ENCODE results near the gene ABHD17A.

Gene ABHD17A

DNA sequence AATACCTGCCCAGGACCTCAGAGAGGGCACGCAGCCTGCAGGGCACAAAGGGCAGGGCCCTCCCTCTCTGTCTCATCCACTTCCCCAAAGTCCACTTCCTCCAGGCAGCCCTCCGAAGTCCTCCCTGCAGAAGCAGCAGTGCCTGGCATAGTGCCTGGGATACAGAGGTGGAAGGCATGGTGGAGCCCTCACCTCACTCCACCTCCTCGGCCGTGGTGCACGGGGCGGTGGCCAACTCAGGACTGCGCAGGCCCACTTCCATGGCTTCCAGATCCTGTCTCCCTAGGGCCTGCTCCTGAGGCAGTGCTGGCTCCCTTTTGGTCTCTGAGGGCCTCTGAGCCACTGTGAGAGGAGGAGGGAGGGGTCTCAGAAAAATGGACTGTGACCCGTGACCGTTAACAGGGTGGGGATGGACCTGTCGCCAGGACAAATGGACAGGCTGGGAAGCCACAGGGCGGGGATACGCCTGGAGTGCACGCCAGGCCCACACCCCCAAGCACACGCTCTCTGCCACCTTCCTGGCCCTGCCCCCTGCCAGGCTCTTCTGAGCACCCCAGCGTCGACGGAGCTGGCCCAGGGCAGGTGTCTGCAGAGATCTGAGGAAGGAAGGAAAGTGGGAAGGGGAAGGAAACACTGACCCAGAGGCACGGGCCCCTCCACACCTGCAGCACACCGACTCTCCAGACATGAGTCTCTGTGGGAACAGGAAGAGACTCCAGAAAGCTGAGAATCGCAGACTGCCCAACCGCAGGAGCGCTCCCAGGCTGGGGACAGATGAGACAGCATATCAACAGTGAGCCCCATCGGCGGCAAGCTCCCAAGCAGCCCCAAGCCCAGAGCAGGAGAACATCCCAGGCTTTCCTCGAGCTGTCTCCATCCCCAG is 45.4 kb downstream of the ABHD17A start:
- DNase-seq (ENCODE audit: low spot score): no peak

DNA sequence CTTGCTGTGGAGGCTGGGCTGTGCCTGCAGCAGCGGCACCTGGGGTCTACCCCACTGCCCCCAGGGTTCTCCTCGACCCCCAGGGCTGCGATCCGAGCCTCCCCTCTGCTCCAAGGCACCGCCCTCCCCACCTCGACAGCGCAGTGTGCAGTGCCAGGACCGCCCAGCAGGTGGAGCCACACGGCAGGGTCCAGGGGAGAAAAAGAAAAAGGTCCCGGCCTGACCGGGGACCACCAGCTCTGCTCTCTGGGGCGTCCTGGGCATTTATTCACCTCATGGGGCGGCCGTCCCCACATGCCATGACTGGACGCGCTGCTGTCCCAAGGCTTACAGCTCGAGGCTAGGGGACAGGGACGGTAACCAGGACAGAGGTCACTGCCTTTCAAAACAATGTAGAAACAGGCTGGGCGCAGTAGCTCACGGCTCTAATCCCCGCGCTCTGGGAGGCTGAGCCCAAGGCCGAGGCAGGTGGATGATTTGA is 47.6 kb downstream of the ABHD17A start:
- peak; percentile 75 for DNase-seq (ENCODE audit: low spot score)

DNA sequence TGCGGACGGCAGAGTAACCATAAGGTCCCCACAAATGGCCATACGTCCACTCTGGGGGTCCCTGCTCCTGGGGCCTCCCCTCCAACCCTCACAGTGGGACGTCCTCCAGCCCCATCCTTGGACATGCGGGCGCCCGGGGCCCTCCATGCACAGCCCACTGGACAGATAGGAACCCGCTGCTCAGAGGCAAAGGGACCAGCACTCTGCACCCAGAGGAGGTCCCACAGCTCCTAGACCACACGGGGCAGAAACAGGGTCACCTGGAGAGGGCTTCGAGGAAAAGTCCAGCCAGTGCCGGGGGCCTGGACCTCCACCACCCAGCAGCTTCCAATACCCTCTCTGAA is 48.1 kb downstream of the ABHD17A start:
- DNase-seq (ENCODE audit: low spot score): no peak

DNA sequence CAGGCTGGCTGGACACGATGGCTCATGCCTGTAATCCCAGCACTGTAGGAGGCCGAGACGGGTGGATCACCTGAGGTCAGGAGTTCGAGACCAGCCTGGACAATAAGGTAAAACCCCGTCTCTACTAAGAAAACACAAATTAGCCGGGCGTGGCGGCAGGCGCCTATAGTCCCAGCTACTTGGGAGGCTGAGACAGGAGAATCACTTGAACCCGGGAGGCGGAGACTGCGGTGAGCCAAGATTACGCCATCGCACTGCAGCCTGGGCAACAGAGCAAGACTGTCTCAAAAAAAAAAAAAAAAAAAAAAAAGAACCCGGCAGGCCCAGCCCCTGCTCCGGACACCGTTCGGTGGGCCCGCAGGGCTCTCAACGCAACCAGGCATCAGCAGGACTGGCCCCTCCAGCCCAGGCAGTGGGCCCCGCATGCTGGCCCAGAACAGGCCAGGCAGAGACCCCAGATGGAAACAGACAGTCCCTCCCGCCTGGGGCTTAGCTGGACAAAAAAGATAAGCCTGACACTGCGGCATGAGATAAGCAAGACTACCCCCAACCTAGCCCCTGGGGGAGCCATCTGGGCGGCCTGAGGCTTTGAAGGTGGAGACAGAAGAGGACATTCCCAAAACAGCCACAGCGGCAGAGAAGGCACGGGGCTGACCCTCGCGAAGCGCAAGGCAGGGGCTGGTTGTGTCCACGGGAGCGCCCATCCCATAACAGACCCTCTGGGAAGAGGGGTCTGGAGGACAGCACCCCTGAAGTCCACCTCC is 48.7 kb downstream of the ABHD17A start:
- DNase-seq (ENCODE audit: low spot score): peak; percentile 68

DNA sequence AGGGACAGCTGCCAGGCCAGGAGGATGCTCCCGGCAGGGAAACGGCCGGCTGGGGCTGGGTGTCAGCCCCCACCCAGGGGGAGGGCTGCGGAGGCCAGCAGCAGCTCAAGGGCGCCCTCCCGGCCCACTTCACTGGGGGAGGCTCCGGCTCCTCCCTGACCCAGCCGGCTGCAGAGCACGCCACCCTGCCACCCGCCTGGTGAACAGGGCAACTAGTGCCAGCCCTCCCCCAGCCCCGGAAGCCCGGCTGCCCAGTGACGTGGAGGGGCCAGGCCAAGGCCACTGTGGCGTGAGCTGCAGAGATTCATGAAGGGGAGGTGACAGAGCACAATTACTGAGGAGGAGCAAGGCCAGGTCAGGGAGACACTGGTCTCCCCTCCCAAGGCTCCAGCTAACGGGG is 51.8 kb downstream of the ABHD17A start:
- no peak for DNase-seq (ENCODE audit: low spot score)

DNA sequence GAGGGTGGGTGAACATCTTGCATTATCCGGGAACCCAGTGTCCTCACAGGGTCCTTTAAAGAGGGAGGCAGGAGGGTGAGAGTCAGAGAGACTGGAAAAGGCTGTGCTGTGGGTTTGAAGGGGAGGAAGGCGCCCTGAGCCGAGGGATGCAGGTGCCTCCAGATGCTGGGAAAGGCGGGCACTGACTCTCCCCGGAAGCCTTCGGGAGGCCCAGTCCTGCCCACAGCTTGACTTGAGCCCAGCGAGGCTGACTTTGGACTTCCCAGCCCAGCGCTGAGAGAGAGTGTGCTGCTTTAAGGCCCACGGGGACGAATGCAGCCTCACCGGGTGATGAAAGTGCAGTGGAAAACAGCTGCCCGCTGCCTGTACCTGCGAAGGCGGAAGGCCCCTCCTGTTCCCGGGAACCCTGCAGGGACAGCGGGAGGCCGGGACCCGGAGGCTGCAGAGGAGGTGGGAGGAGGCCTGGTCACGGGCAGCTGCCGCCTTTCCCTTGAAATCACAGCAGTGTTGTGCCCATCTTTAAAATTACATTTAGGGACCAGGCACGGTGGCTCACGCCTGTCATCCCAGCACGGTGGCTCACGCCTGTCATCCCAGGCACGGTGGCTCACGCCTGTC is 53.1 kb downstream of the ABHD17A start:
- no peak for DNase-seq (ENCODE audit: low spot score)

DNA sequence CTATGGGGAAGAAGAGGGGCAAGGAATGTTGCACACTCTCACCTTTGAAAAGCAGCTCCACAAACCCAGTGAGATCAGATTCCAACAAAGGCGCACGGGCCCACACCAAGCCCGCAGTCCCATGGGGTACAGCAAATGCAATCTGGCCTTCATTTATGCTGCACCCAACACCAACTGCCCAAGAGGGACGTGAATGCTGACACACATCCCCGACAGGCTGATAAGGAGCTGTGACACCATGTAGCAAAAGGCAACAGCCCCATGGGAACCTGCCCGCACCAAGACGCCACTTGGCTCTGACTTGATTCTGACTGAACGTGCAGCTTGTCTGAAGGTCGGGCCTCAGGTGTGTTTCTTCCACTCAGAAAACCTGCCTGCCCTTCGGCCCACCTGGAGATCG is 54.3 kb downstream of the ABHD17A start:
- no peak for DNase-seq (ENCODE audit: low spot score)

DNA sequence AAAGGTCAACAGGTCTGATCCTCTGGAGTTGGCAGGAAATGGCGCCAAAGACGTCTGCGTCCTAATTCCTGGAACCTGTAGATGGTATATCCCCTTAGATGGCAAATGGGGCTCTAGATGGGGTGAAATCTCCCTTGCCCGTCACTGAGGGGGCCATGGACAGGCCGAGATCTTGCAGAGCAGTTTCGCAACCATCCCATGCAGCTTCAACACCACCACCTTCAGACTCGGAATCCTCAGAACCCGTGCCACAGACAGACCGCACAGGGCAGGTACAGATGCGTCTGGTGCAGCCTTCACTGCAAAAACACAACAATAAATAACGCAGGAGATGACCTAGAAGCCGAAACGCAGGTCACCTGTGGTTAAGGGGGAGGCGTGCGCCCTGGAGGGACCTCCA is 54.7 kb downstream of the ABHD17A start:
- DNase-seq (ENCODE audit: low spot score): no peak

DNA sequence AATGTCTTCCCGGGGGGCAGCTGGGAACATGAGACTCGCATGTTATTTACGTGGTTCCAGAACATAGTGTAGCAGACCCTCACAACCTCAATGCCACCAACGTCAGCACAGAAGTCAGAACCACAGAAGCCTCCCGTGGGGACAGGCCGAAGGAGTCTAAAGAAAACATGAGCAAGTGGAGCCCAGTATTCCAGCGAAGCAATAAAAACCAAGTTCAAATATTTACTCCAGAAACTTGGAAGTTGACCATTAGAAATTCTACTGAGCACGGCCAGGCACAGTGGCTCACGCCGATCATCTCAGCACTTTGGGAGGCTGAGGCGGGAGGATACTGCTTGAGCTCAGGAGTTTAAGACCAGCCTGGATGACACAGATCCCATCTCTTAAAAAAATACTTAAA is 55.3 kb downstream of the ABHD17A start:
- no peak for DNase-seq (ENCODE audit: low spot score)

DNA sequence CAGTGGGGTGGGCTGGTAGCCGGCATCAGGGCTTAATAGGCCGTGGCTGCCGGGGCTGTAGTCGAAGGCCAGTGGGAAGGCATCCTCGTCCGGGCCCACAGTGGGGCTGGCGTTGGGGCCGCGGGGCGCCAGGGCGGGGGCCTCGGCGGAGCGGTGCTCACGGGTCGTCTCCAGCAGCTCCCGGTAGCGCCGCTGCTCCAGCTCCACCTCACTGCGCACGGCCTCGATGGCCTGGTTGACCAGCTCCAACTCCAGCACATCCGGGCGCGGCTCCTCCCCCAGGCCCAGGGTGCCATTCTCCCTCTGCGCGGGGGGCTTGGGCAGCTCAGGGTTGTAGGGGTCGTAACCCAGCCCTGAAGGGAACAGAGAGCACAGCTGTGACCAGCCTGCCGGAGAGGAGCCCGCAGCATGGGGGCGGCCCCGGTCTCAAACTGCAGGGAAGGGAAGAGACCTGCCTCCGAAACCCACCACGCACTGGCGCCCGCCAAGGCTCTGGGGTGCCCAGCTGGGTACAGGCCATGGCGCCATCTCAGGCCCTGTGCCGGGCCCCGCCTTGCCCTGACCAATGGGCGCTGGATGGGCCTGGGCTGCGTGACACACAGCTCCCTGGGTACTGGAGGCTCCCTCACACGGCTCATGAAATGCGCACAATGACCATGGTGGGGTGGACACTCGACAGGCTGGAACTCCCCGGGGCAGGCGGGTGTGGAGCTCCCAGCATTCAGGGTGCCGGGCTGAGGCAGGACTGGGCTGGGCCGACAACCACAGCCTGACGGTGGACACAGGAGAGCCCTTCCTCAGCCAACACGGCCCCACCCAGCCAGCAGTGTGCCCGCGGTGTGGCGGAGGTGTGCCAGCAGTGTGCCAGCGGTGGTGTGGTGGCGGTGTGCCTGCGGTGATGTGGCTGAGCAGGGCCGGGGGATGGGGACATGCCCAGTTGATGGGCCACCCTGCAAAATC is 56.7 kb downstream of the ABHD17A start:
- no peak for DNase-seq (ENCODE audit: low spot score)

DNA sequence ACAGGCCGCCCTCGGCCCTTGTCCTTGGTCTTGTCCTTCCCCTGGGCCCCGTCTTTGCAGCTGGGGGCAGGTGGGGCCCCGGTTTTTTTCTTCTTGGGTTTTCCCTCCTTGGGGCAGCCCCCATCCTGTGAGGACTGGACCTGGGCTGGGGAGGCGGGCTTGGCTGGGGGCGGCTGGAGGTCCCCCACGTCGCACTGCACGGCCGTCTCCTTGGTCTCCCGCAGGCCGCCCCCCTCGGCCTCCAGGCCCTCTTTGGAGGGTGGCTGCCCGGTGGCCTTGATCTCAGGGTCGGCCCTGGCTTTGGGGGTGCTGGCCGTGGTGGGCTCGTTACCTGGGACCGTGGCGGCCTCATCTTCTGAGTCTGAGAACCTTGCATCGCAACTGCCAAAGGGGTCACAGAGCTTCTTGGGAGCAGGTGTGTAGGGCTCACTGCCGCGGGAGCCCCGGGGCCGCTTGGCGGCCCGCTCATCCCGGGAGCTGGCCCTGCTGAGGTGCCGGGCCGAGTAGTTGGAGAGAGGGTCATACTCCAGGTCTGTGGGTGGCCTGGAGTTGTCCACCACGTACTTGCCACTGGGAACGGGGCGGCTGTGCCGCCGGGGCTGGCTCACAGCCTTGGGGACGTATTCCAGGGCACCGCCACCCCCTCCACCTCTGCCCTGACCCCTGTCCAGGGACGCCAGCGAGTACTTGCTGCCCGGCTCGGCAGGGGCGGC is 57.6 kb downstream of the ABHD17A start:
- DNase-seq (ENCODE audit: low spot score): no peak

Data from hematopoietic multipotent progenitor cell treated with erythropoietin and hydrocortisone succinate and interleukin-3 and kit ligand, for 15 days (in vitro differentiated cells).